GM12874 (cell line): ENCODE results near the gene GABBR1.

Experiments used
- CTCF ChIP-seq: IDR thresholded peaks from 2 replicates; pipeline ENCODE4 v1.5.1; 2011; ENCODE audit warnings: low read depth, mild to moderate bottlenecking, control low read depth, low read length, moderate library complexity; ENCODE audit not compliant: insufficient read depth

The GABBR1 gene

GRCh38 chr6:29561091-29561490, 71.9 kb downstream of the GABBR1 start:
- no peak for TF ChIP-seq CTCF

GRCh38 chr6:29559524-29560287, 73.3 kb downstream of the GABBR1 start, which contains the start of gene UBD:
UBD (minus strand) TSS chr6:29559732; CDS start chr6:29559701, 31 bp downstream.
- no peak for TF ChIP-seq CTCF

GRCh38 chr6:29558439-29559079, 74.4 kb downstream of the GABBR1 start:
- TF ChIP-seq CTCF, result no peak

- no peak for TF ChIP-seq CTCF
Measured at GRCh38 chr6:29557320-29557719, 75.7 kb downstream of the GABBR1 start.

- no peak for TF ChIP-seq CTCF
Measured at GRCh38 chr6:29554764-29555163, 78.2 kb downstream of the GABBR1 start.

DNA sequence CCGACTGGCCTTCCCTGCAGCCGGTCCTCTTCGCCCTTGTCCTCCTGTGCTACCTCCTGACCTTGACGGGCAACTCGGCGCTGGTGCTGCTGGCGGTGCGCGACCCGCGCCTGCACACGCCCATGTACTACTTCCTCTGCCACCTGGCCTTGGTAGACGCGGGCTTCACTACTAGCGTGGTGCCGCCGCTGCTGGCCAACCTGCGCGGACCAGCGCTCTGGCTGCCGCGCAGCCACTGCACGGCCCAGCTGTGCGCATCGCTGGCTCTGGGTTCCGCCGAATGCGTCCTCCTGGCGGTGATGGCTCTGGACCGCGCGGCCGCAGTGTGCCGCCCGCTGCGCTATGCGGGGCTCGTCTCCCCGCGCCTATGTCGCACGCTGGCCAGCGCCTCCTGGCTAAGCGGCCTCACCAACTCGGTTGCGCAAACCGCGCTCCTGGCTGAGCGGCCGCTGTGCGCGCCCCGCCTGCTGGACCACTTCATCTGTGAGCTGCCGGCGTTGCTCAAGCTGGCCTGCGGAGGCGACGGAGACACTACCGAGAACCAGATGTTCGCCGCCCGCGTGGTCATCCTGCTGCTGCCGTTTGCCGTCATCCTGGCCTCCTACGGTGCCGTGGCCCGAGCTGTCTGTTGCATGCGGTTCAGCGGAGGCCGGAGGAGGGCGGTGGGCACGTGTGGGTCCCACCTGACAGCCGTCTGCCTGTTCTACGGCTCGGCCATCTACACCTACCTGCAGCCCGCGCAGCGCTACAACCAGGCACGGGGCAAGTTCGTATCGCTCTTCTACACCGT, 79.5 kb downstream of the GABBR1 start:
- no peak for TF ChIP-seq CTCF

- no peak for TF ChIP-seq CTCF
Measured at GRCh38 chr6:29552512-29553051, 80.4 kb downstream of the GABBR1 start.
